OCI-LY3 (cell line): ENCODE results near the gene BMP8B.

Source experiments
- H2AFZ ChIP-seq: fragments of 200-600, 300-600 bp; shearing (Covaris generic); 2 replicates; pipeline ENCODE4 v1.6.0; 2014; ENCODE audit warnings: antibody characterized with exemption, low read depth, low read length
- H3K27ac ChIP-seq: fragments of 200-600, 300-600 bp; sonication (generic); 2 replicates; pipeline ENCODE4 v1.5.1; 2014; ENCODE audit warnings: mild to moderate bottlenecking, low read length, moderate library complexity, mixed read lengths
- H3K27me3 ChIP-seq: fragments of 200-600, 300-600 bp; sonication (generic); 2 replicates; pipeline ENCODE4 v1.6.1; 2014; ENCODE audit warnings: low read depth, low read length, mixed read lengths
- H3K36me3 ChIP-seq: fragments of 200-600, 300-600 bp; sonication (generic); replicated peaks from 2 replicates; pipeline ENCODE3; 2014; ENCODE audit warnings: low read depth, low read length, mixed read lengths
- H3K4me1 ChIP-seq: fragments of 300-600, 200-600 bp; sonication (generic); 2 replicates; pipeline ENCODE4 v1.6.1; 2014; ENCODE audit warnings: low read length, mixed read lengths
- H3K4me2 ChIP-seq: fragments of 200-600, 300-600 bp; sonication (generic); 2 replicates; pipeline ENCODE4 v1.6.1; 2014; ENCODE audit warnings: low read length, mixed read lengths
- H3K4me3 ChIP-seq: fragments of 300-600, 200-600 bp; sonication (generic); 2 replicates; pipeline ENCODE4 v1.5.1; 2014; ENCODE audit warnings: antibody characterized with exemption, mild to moderate bottlenecking, low read length, moderate library complexity
- H3K79me2 ChIP-seq: fragments of 300-600, 200-600 bp; shearing (Covaris generic); 2 replicates; pipeline ENCODE4 v1.6.1; 2014; ENCODE audit warnings: mild to moderate bottlenecking, low read length, mixed read lengths
- H3K9ac ChIP-seq: fragments of 300-600, 200-600 bp; shearing (Covaris generic); 2 replicates; pipeline ENCODE4 v1.6.0; 2014; ENCODE audit warnings: mild to moderate bottlenecking, low read length, moderate library complexity
- H3K9me3 ChIP-seq: fragments of 200-600, 300-600 bp; shearing (Covaris generic); 2 replicates; pipeline ENCODE4 v1.6.1; 2014; ENCODE audit warnings: low read length, mixed read lengths; ENCODE audit not compliant: insufficient read depth
- H4K20me1 ChIP-seq: fragments of 200-600, 300-600 bp; sonication (generic); 2 replicates; pipeline ENCODE4 v1.6.1; 2016; ENCODE audit warnings: low read length, mixed read lengths; ENCODE audit not compliant: insufficient read depth
- CTCF ChIP-seq: fragments of 200-600, 300-600 bp; sonication (generic); IDR thresholded peaks from 2 replicates; pipeline ENCODE4 v1.5.1; 2014; ENCODE audit warnings: antibody characterized with exemption, low read length, low read depth
- EZH2phosphoT487 ChIP-seq: fragments of 200-600 bp; shearing (Covaris generic); IDR thresholded peaks from 2 replicates; pipeline ENCODE4 v1.6.1; 2018; ENCODE audit warnings: antibody characterized with exemption, mixed run types, low read depth

Gene BMP8B

DNA sequence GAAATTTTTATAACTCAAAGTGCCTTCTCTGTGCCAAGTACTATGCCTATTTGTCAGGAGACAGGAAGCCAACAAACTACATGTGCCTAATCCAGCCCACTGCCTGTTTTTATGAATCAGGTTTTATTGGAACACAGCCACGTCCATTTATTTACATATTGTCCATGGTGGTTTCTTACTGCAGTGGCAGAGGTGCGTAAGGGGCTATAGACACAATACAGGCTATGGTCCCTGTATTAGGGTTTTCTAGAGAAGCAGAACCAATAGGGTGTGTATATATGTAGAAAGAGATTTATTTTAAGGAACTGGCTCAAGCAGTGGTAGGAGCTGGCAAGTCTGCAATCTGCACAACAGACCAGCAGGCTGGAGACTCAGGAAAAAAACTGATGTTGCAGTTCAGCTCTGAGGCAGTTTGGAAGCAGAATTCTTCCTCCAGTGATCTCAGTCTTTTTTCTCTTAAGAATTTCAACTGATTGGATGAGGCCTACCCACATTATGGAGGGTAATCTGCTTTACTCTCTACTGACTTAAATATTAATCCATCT lies 34.6 kb downstream of the BMP8B start:
- H3K36me3 ChIP-seq: peaks cover 31% of the 10 kb centered on the region
- TF ChIP-seq EZH2phosphoT487: no peak
- TF ChIP-seq CTCF: no peak

GRCh38 chr1:39753132-39754025 lies 35.3 kb downstream of the BMP8B start:
- Histone ChIP-seq H3K36me3 (peaks cover 33% of the 10 kb centered on the region), H4K20me1 (no peaks in the 10 kb centered on the region), H3K9me3 (no peaks in the 10 kb centered on the region), H3K9ac (no peak overlapping the region), H3K27me3 (no peaks in the 10 kb centered on the region), H2AFZ (no peak overlapping the region), H3K4me3 (no peak overlapping the region), H3K4me2 (no peak overlapping the region), H3K4me1 (no peaks in the 10 kb centered on the region), H3K27ac (no peak overlapping the region), H3K79me2 (no peaks in the 10 kb centered on the region)
- TF ChIP-seq EZH2phosphoT487 (no peak), CTCF (no peak)

More for the DNA sequence above, 34.6 kb downstream of the BMP8B start:
- Histone ChIP-seq H3K27me3 (no peaks in the 10 kb centered on the region), H3K4me3 (no peak overlapping the region), H2AFZ (no peak overlapping the region), H3K4me1 (no peaks in the 10 kb centered on the region), H3K4me2 (no peak overlapping the region), H3K9me3 (no peaks in the 10 kb centered on the region), H3K9ac (no peak overlapping the region), H3K79me2 (no peaks in the 10 kb centered on the region), H4K20me1 (no peaks in the 10 kb centered on the region), H3K27ac (no peak overlapping the region)

DNA sequence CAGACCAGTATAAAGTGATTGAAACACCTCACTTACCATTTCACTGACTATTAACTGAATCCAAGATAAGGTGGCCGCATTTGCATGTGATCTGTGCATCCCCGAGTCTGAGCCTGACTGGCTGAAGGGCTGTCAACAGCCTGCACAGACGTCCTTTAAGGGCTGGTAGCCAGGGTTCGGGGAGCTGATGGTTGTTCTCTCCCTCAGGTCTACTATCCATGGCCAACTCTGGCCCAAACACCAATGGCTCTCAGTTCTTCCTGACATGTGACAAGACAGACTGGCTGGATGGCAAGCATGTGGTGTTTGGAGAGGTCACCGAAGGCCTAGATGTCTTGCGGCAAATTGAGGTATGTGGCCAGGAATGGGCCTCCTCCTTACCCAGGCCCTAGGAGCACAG lies 36.0 kb downstream of the BMP8B start:
- H3K4me2 ChIP-seq: no peak overlapping the region

More for the DNA sequence above, 36.0 kb downstream of the BMP8B start:
- no peaks in the 10 kb centered on the region for H3K9me3 ChIP-seq
- no peak overlapping the region for H3K9ac ChIP-seq
- no peak overlapping the region for H3K27ac ChIP-seq
- H3K4me1 ChIP-seq: no peaks in the 10 kb centered on the region
- H3K79me2 ChIP-seq: no peaks in the 10 kb centered on the region
- H3K4me3 ChIP-seq: no peak overlapping the region
- TF ChIP-seq CTCF (no peak), EZH2phosphoT487 (no peak)
- H4K20me1 ChIP-seq: no peaks in the 10 kb centered on the region
- H2AFZ ChIP-seq: no peak overlapping the region
- peaks cover 34% of the 10 kb centered on the region for H3K36me3 ChIP-seq
- no peaks in the 10 kb centered on the region for H3K27me3 ChIP-seq
